HG02981 (cell line): Measurements from ENCODE around the gene PRKCE.

Experiments
- ATAC-seq: cut with Tn5 transposase; IDR thresholded peaks from one replicate; pipeline ENCODE4 v1.9.1; 2021; ENCODE audit warnings: mild to moderate bottlenecking, moderate library complexity; ENCODE audit not compliant: unreplicated experiment

PRKCE gene

GRCh38 chr2:46026431-46026830, 375.0 kb downstream of the PRKCE start:
- no peak for ATAC-seq

GRCh38 chr2:46029332-46029811, 377.9 kb downstream of the PRKCE start:
- ATAC-seq = no peak

- ATAC-seq = no peak
Measured at GRCh38 chr2:46030330-46030729, 378.9 kb downstream of the PRKCE start.

GRCh38 chr2:46032161-46032813, 380.8 kb downstream of the PRKCE start:
- ATAC-seq = no peak

- no peak for ATAC-seq
Measured at GRCh38 chr2:46032996-46033395, 381.5 kb downstream of the PRKCE start.

GRCh38 chr2:46034535-46034934, 383.1 kb downstream of the PRKCE start:
- ATAC-seq = no peak

- no peak for ATAC-seq
Measured at GRCh38 chr2:46036929-46037328, 385.5 kb downstream of the PRKCE start.

- ATAC-seq = no peak
Measured at GRCh38 chr2:46039543-46040303, 388.2 kb downstream of the PRKCE start.

- ATAC-seq = no peak
Measured at GRCh38 chr2:46040563-46041155, 389.2 kb downstream of the PRKCE start.

- no peak for ATAC-seq
Measured at GRCh38 chr2:46041434-46041833, 390.0 kb downstream of the PRKCE start.

- ATAC-seq = no peak
Measured at GRCh38 chr2:46042207-46042637, 390.7 kb downstream of the PRKCE start.

- no peak for ATAC-seq
Measured at GRCh38 chr2:46042711-46043110, 391.2 kb downstream of the PRKCE start.

- ATAC-seq = no peak
Measured at GRCh38 chr2:46045888-46046287, 394.4 kb downstream of the PRKCE start.

- no peak for ATAC-seq
Measured at GRCh38 chr2:46047290-46047689, 395.8 kb downstream of the PRKCE start.

- no peak for ATAC-seq
Measured at GRCh38 chr2:46048693-46049092, 397.2 kb downstream of the PRKCE start.

GRCh38 chr2:46050027-46050426, 398.6 kb downstream of the PRKCE start:
- no peak for ATAC-seq

GRCh38 chr2:46050489-46050888, 399.0 kb downstream of the PRKCE start:
- ATAC-seq = no peak

GRCh38 chr2:46051085-46051484, 399.6 kb downstream of the PRKCE start:
- no peak for ATAC-seq

- no peak for ATAC-seq
Measured at GRCh38 chr2:46053564-46053963, 402.1 kb downstream of the PRKCE start.

- no peak for ATAC-seq
Measured at GRCh38 chr2:46056541-46056940, 405.1 kb downstream of the PRKCE start.

GRCh38 chr2:46058140-46058539, 406.7 kb downstream of the PRKCE start:
- ATAC-seq = no peak
